Panc1 (cell line): Measurements from ENCODE around the gene SHISA4.

ENCODE experiments used
- CTCF ChIP-seq: fragments of 450-650 bp; IDR thresholded peaks from 2 replicates; pipeline ENCODE4 v1.5.1; 2017; ENCODE audit warnings: mild to moderate bottlenecking
- POLR2AphosphoS5 ChIP-seq: IDR thresholded peaks from 2 replicates; pipeline ENCODE4 v1.6.1; 2012; ENCODE audit warnings: mild to moderate bottlenecking, low read depth, low read length, moderate library complexity
- REST ChIP-seq, 2 experiments: IDR thresholded peaks; 2 replicates each; pipeline ENCODE4 v1.6.1; 2011 to 2012; ENCODE audit warnings: low read depth in 2 of 2, control low read depth in 1 of 2, low read length in 1 of 2, mild to moderate bottlenecking in 1 of 2, moderate library complexity in 1 of 2; ENCODE audit not compliant: insufficient read depth in 1 of 2
- SIN3A ChIP-seq: IDR thresholded peaks from 2 replicates; pipeline ENCODE4 v1.6.1; 2012; ENCODE audit warnings: low read depth, mild to moderate bottlenecking, low read length, moderate library complexity, borderline replicate concordance; ENCODE audit not compliant: insufficient read depth

GRCh38 chr1:201874672-201875071 is 14.0 kb upstream of the SHISA4 start:
- TF ChIP-seq CTCF (no peak), POLR2AphosphoS5 (no peak), SIN3A (no peak), REST (IDR thresholded peaks at IDR 0.05; ENCODE audit: insufficient read depth in 1 of 2, low read depth in 2 of 2, low read length in 1 of 2) (no peak)
